Activated naive CD8-positive, alpha-beta T cell (primary cell): Measurements from ENCODE around the gene ODF2L.
"Not testable (repeated sequence)": the region's sequence is repeated elsewhere in the genome, so short reads cannot be mapped to it uniquely, and the experiment has no call there.

Experiments
- H3K27ac Mint-ChIP-seq: one replicate; pipeline ENCODE4 v1.8.0; 2021; ENCODE audit warnings: mixed read lengths
- H3K27me3 Mint-ChIP-seq: one replicate; pipeline ENCODE4 v1.8.0; 2021; ENCODE audit warnings: mixed read lengths
- H3K36me3 Mint-ChIP-seq: one replicate; pipeline ENCODE4 v1.8.0; 2021; ENCODE audit warnings: mixed read lengths
- H3K4me1 Mint-ChIP-seq: one replicate; pipeline ENCODE4 v1.8.0; 2021; ENCODE audit warnings: low read depth, mixed read lengths
- H3K4me3 Mint-ChIP-seq: one replicate; pipeline ENCODE4 v1.8.0; 2021; ENCODE audit warnings: mild to moderate bottlenecking, mixed read lengths
- H3K9me3 Mint-ChIP-seq: one replicate; pipeline ENCODE4 v1.8.0; 2021; ENCODE audit warnings: low read depth, mixed read lengths

Gene ODF2L

DNA sequence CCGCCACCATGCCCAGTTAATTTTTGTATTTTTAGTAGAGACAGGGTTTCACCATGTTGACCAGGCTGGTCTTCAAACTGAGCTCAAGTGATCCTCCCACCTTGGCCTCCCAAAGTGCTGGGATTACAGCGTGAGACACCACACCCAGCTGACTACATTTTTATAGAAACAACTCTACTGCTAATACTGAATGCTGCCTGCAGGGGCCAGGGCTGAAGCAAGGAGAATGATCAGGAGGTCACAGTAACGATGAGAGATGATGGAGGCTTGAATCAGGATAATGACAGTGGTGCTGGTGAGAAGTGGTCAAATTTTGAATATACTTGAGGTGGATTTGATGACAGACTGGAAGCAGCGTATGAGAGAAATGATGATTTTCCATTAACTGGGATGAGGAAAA is 33.3 kb downstream of the ODF2L start:
- Mint-ChIP-seq H3K27ac (no peak overlapping the region), H3K27me3 (no peaks in the 10 kb centered on the region), H3K9me3 (no peaks in the 10 kb centered on the region), H3K4me1 (no peaks in the 10 kb centered on the region), H3K4me3 (no peak overlapping the region), H3K36me3 (peaks cover 13% of the 10 kb centered on the region)

DNA sequence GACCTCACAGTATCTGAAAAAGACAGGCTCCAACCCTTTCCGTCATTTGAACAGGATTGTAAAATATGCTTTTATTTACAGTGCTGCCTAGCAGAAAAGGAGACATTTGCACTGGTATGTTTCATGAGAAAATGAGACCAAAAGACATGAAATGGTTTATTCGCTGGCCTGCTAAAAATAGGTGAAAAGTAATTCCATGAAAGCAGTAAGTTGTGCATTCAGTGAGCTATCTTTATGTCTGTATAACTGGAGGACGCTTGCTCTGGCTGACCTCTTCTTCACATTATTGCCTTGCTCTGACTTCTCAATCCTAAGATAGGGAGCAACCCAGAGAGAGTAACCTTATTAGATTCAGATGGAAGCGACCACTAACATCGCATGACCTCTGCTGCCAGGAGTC is 38.3 kb downstream of the ODF2L start:
- Mint-ChIP-seq H3K4me1 (no peaks in the 10 kb centered on the region), H3K27ac (no peak overlapping the region), H3K27me3 (no peaks in the 10 kb centered on the region), H3K9me3 (no peaks in the 10 kb centered on the region), H3K4me3 (no peak overlapping the region), H3K36me3 (peaks cover 28% of the 10 kb centered on the region)

DNA sequence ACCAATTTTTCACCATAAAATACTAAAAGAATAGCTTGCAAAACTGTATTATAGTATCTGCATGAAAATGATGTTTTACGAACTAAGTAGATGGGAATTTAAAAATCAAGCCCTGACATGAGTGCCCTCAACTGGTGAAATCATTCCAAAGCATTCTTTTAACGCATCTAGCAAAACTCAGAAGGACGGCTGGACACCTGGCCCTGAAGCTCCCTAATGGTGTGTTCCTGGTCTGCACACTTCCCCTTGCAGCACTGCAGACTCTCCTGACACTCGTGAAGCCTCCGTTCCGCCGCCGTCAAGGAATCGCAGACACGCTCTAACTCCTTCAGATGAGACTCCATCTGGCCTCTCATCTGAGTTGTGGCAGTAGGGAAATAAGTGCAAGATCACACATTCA is 39.9 kb downstream of the ODF2L start:
- no peaks in the 10 kb centered on the region for H3K27me3 Mint-ChIP-seq
- no peak overlapping the region for H3K4me3 Mint-ChIP-seq
- H3K4me1 Mint-ChIP-seq, result no peaks in the 10 kb centered on the region
- no peaks in the 10 kb centered on the region for H3K9me3 Mint-ChIP-seq
- no peak overlapping the region for H3K27ac Mint-ChIP-seq
- peaks cover 33% of the 10 kb centered on the region for H3K36me3 Mint-ChIP-seq

DNA sequence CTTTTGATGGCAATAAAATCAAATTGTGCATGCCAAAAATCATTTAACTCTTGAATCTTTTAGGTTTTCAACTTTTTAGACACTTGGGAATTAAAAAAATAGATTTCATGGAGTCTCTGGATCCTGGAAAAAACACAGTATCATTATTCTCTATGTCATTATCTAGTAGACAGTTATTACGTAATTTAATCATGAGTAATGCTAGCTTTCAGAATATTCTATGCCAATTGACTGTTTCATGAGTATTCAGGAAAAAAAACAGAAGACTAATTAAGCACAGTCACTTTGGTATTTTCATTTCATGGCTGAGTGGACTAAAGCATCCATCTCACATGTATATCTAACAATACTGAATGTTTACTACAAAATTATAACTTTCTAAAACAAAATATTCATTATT is 44.0 kb downstream of the ODF2L start:
- Mint-ChIP-seq H3K27me3 (no peaks in the 10 kb centered on the region), H3K36me3 (peaks cover 38% of the 10 kb centered on the region), H3K4me1 (no peaks in the 10 kb centered on the region), H3K9me3 (peaks cover 3% of the 10 kb centered on the region), H3K27ac (no peak overlapping the region), H3K4me3 (no peak overlapping the region)

DNA sequence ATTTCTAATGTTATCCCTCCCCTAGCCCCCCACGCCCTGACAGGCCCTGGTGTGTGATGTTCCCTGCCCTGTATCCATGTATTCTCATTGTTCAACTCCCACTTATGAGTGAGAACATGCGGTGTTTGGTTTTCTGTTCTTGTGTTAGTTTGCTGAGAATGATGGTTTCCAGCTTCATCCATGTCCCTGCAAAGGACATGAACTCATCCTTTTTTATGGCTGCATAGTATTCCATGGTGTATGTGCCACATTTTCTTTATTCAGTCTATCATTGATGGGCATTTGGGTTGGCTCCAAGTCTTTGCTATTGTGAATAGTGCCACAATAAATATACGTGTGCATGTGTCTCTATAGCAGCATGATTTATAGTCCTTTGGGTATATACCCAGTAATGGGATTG is 45.9 kb downstream of the ODF2L start:
- H3K36me3 Mint-ChIP-seq, result peaks cover 39% of the 10 kb centered on the region
- not testable (repeated sequence) for H3K4me1 Mint-ChIP-seq, H3K27me3 Mint-ChIP-seq, H3K4me3 Mint-ChIP-seq, H3K27ac Mint-ChIP-seq, H3K9me3 Mint-ChIP-seq

DNA sequence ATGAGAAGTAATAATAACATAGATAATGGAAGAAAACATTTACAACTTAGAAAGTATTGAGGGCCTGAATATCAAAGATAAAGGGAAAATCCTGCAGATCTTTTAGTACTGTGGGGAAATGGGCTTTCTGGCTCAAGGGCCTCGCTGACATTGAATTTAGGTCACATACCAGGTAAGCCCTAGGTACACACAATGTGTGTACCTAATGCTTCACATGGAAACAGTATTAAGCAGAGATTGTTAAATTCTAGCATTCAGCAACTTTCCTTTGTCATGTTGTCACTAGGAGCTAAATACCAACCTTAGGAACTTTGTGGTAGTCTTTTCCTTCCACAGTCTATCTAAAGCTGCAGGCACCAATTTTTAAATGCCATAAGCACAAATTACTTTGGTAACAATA is 49.7 kb downstream of the ODF2L start:
- H3K36me3 Mint-ChIP-seq, result peaks cover 10% of the 10 kb centered on the region
- no peak overlapping the region for H3K27ac Mint-ChIP-seq
- H3K4me1 Mint-ChIP-seq, result no peaks in the 10 kb centered on the region
- H3K4me3 Mint-ChIP-seq, result no peak overlapping the region
- H3K9me3 Mint-ChIP-seq, result peaks cover 12% of the 10 kb centered on the region
- no peaks in the 10 kb centered on the region for H3K27me3 Mint-ChIP-seq

DNA sequence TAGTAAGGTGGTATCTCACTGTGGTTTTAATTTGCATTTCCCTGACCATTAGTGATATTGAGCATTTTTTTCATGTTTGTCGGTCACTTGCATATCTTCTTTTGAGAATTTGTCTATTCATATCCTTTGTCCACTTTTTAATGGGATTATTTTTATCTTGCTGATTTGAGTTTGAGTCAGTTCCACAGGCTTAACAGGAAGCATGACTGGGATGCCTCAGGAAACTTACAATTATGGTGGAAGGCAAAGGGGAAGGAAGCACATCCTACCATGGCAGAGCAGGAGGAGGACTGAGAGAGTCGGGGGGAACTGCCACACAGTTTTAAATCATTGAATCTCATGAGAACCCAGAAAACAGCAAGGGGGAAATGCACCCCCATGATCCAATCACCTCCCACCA is 51.1 kb downstream of the ODF2L start:
- Mint-ChIP-seq H3K27me3 (no peaks in the 10 kb centered on the region), H3K36me3 (peaks cover 3% of the 10 kb centered on the region), H3K27ac (no peak overlapping the region), H3K9me3 (peaks cover 14% of the 10 kb centered on the region), H3K4me3 (no peak overlapping the region), H3K4me1 (no peaks in the 10 kb centered on the region)

DNA sequence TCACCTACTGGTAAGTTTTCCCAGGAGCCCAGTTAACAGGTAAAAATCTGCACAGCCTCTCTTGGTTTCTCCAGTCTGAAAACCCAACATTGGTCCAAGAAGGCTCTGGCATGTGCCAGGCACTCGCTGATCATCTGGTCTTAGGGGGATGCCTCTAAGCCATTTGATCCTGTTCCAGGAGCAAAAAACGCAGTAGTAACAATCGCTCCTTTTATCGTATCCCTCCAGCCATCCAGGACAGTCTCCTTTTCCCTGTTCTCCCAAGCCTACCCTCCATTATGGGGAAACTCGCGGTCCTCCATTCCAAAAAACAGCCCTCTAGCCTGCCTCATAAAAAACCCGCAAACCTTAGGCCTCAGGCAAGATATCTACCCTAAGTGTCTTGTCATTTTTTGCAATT is 56.2 kb downstream of the ODF2L start:
- Mint-ChIP-seq H3K4me1 (no peaks in the 10 kb centered on the region), H3K27me3 (peaks cover 1% of the 10 kb centered on the region), H3K27ac (no peak overlapping the region), H3K4me3 (no peak overlapping the region), H3K9me3 (peaks cover 12% of the 10 kb centered on the region), H3K36me3 (no peaks in the 10 kb centered on the region)

DNA sequence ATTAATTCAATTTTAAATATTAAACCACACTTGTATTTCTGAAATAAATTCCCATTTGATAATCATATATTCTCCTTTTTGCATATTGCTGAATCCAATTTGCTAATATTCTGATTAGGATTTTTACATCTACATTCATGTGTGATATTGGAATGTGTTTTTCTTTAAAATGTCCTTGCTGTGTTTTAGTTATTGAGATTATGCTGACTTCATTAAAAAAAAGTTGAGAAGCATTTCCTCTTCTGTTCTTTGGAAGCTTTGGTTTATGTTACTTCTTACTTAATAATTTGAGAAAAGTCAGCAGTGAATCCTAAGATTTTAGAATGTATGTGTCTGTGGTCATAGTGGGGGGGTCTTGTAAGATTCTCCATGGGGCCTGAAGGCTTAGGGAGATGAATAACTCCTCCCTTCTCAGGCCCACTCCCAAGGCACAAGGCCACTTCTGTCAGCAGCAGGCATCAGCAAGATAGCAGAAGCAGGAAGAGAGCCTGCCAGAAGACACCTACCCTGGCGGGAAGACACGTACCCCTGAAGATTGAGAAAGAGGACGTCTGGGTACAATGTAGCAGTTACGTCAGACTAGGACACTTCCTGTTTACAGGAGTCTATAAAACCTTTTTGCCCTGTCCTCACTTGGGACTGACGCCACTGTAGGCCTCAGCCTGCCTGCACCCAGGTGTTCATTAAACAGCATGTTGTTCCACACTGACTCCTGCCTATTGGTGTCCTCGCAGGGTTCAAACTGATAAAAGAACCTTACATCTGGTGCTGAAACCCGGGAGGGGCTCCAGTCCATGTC is 56.9 kb downstream of the ODF2L start:
- peaks cover 6% of the 10 kb centered on the region for H3K9me3 Mint-ChIP-seq
- H3K36me3 Mint-ChIP-seq, result no peaks in the 10 kb centered on the region
- no peaks in the 10 kb centered on the region for H3K4me1 Mint-ChIP-seq
- H3K27me3 Mint-ChIP-seq, result peaks cover 1% of the 10 kb centered on the region
- no peak overlapping the region for H3K27ac Mint-ChIP-seq
- no peak overlapping the region for H3K4me3 Mint-ChIP-seq

DNA sequence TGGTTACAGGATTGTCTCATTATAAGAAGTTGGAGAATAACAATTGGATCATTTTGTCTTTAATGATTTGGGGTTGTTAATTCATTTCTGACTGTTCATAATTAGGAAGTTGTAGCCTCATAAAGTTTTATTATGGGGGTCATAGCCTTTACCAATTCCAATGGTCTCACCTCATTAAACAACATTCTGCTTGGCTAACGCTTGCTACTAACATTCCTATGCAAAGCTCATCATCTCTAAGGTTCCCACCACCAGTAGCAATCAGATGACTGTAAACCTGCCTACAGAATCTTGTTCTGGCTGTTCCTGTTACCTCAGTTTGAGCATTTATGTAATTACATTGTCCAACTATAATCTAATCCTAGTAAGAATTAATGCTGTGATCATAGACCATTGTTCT is 60.2 kb downstream of the ODF2L start:
- Mint-ChIP-seq H3K27ac (no peak overlapping the region), H3K9me3 (peaks cover 2% of the 10 kb centered on the region), H3K4me3 (no peak overlapping the region), H3K4me1 (no peaks in the 10 kb centered on the region), H3K27me3 (peaks cover 1% of the 10 kb centered on the region), H3K36me3 (no peaks in the 10 kb centered on the region)

DNA sequence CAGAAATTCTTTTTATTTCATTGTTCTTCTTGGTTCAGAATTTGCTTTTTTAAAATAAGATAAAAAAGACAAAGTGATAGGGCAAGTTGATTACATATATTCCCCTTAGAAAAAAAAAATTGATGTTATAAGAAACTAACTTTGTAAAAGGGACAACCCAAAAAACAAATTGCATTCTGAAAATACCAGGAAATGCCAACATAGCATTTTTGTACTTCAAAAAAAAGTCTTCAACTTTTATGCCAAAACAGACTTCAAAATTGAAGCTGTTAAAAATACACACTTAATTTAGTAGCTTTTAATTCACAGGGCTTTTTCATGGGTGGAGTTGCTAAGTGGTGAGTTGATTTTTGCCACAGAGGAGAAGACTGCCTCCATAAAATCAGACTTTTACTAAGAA is 70.9 kb downstream of the ODF2L start:
- Mint-ChIP-seq H3K27me3 (no peaks in the 10 kb centered on the region), H3K36me3 (peaks cover 3% of the 10 kb centered on the region), H3K4me3 (no peak overlapping the region), H3K4me1 (no peaks in the 10 kb centered on the region), H3K27ac (no peak overlapping the region), H3K9me3 (no peaks in the 10 kb centered on the region)

DNA sequence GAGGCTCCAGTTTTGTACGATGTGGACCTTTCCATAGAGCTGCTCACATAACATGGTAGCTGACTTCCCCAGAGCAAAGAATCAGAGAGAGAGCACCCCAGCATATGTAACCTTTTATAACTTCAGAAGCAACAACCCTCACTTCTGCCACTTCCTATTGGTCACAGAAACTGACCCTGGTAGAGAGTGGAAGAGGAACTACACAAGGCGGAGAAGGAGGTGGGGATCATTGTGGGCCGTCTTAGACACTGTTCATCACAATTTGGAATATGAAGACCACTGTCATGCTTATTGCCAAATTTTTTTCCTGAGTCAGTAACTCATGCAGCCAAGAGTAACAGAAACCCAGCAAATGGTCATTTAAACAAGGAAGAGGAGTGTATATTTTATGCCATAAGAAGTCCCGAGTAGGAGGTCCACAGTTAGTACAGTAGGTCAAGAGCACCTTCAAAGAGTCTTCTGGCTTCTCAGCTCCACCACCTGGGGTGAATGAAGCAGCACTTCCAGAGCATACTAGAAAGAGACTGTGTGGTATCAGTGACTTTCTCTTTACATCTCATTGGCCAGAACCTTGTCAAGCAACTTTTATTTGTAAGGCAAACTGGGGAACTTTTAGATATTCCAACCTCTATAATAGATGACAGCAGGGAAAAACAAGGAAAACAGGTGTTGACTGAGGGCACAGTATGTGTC is 71.8 kb downstream of the ODF2L start:
- Mint-ChIP-seq H3K4me3 (no peak overlapping the region), H3K27me3 (no peaks in the 10 kb centered on the region), H3K4me1 (no peaks in the 10 kb centered on the region), H3K36me3 (peaks cover 3% of the 10 kb centered on the region), H3K9me3 (no peaks in the 10 kb centered on the region), H3K27ac (no peak overlapping the region)

DNA sequence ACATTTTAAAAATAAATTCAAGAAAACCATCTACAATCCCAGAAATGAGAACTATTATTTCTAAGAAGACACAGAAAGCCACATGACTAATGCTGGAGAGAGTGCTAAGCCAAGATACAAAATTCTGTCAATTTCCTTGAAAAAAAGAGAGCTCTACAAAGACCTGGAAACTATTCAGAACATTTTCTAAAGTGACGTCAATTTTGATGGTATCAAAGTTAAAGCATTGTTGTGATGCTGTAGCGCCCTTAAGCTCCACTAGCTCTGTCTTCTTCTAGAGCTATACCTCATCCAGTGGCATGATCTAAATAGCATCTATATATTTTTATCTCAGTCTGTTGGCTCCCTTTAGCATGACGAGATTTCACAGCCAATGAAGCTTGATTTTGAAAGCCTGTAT is 73.9 kb downstream of the ODF2L start:
- Mint-ChIP-seq H3K4me1 (no peaks in the 10 kb centered on the region), H3K27ac (no peak overlapping the region), H3K27me3 (no peaks in the 10 kb centered on the region), H3K4me3 (no peak overlapping the region), H3K9me3 (no peaks in the 10 kb centered on the region), H3K36me3 (peaks cover under 1% of the 10 kb centered on the region)

DNA sequence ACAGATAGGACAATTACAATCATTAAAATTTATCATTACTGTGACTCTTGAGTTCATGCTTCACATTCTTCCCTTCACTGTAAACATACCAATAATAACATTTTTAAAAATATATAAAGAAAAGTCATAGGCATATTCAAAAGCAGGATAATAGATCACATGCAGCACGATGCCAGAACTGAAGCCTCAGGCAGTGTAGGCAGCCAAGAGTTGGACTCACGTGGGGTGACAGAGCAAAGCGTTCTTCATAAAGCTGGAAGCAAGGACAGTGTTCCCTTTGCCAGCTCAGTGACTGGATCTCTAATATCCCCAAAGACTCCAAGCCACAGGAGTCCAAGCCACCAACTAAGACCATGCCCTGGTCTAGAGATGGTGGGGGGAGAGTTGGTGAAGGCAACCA is 77.7 kb downstream of the ODF2L start:
- Mint-ChIP-seq H3K27ac (no peak overlapping the region), H3K36me3 (no peaks in the 10 kb centered on the region), H3K27me3 (no peaks in the 10 kb centered on the region), H3K9me3 (no peaks in the 10 kb centered on the region), H3K4me3 (no peak overlapping the region), H3K4me1 (no peaks in the 10 kb centered on the region)

DNA sequence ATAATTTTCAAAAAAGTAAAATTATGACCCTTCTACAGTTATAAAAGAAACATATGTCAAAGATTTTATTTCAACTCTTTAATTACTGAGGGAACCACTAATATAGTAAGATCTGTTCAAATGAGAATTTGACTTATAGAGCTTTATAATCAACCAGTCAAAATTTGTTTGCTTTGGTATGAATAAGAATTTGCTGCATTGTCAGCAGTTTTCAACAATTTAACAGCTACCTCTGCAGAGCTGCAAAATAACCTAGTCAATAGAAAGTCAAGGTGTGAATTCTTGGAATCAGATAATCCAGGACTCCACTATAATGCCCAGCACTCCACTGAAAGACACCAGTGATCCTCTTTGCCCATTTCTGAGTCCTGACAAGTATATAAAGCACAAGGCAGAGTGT is 78.2 kb downstream of the ODF2L start:
- H3K27me3 Mint-ChIP-seq, result no peaks in the 10 kb centered on the region
- no peaks in the 10 kb centered on the region for H3K36me3 Mint-ChIP-seq
- no peak overlapping the region for H3K4me3 Mint-ChIP-seq
- no peak overlapping the region for H3K27ac Mint-ChIP-seq
- H3K9me3 Mint-ChIP-seq, result no peaks in the 10 kb centered on the region
- H3K4me1 Mint-ChIP-seq, result no peaks in the 10 kb centered on the region

DNA sequence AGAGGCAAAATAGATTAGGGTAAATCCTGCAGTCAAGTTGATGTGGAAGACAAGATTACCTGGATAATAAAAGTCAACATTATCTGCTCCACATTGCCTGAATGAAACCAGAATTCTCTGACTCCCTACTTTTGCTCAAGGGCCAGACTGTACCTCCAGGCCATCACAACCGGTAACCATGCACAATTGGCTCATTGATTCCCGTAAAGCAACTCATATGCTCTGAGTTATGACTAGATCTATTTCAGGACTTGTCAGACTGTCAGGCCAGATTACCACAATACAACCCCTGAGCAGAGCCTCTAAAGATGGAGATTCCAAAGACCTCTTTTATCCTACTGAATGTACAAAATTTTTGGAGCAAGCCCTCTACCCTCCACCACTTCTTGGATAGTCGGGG is 90.4 kb downstream of the ODF2L start:
- H3K27ac Mint-ChIP-seq, result no peak overlapping the region
- H3K4me1 Mint-ChIP-seq, result no peaks in the 10 kb centered on the region
- H3K4me3 Mint-ChIP-seq, result no peak overlapping the region
- peaks cover 5% of the 10 kb centered on the region for H3K27me3 Mint-ChIP-seq
- peaks cover 7% of the 10 kb centered on the region for H3K9me3 Mint-ChIP-seq
- H3K36me3 Mint-ChIP-seq, result peaks cover 4% of the 10 kb centered on the region
